Kidney (tissue), 14 donors: ENCODE data around the gene PRR16. TPM values are rescaled to one million over a fixed set of nuclear protein-coding genes. Genes with fewer than 3 reads are reported as not detected.

Experiments
- DNase-seq, 5 donors: peaks; one replicate each; pipeline ENCODE4 v3.0.0-alpha.2; 2013 to 2020
- FAIRE-seq: peaks from 2 replicates; lab custom pipeline; 2012; peaks lifted over from hg19 to GRCh38; lab: Jason Lieb, UNC
- H3K27ac ChIP-seq, 2 donors: one replicate each; pipeline ENCODE4 v1.7.0; 2013; ENCODE audit warnings: low read depth in 2 of 2, low read length in 2 of 2, inconsistent platforms in 1 of 2
- H3K27me3 ChIP-seq: one replicate; pipeline ENCODE4 v1.7.1; 2013; ENCODE audit warnings: low read length, inconsistent platforms; ENCODE audit not compliant: control insufficient read depth, insufficient read depth
- H3K36me3 ChIP-seq, 3 donors: one replicate each; pipeline versions ENCODE4 v1.7.0 to v1.7.1; 2013; ENCODE audit warnings: low read length in 3 of 3, control low read depth in 1 of 3, inconsistent platforms in 1 of 3; ENCODE audit not compliant: insufficient read depth in 3 of 3, control insufficient read depth in 2 of 3
- H3K4me1 ChIP-seq, 3 donors: one replicate each; pipeline versions ENCODE4 v1.7.0 to v1.7.1; 2013; ENCODE audit warnings: low read length in 3 of 3, inconsistent platforms in 1 of 3, low read depth in 1 of 3; ENCODE audit not compliant: control insufficient read depth in 2 of 3, insufficient read depth in 2 of 3
- H3K4me3 ChIP-seq, 3 donors: one replicate each; pipeline versions ENCODE4 v1.7.0 to v1.8.1; 2013; ENCODE audit warnings: low read length in 3 of 3, control low read depth in 1 of 3, inconsistent platforms in 1 of 3
- H3K9ac ChIP-seq, 3 donors: one replicate each; pipeline versions ENCODE4 v1.7.0 to v1.7.1; 2013; ENCODE audit warnings: low read length in 3 of 3, control low read depth in 1 of 3, inconsistent platforms in 1 of 3
- H3K9me3 ChIP-seq, 3 donors: one replicate each; pipeline versions ENCODE4 v1.7.0 to v1.7.1; 2013; ENCODE audit warnings: low read length in 3 of 3, control low read depth in 1 of 3, inconsistent platforms in 1 of 3; ENCODE audit not compliant: control insufficient read depth in 2 of 3, insufficient read depth in 1 of 3
- intact Hi-C: fragments of 100-400 bp; cut with DNase I; formaldehyde crosslinking; loops from one replicate; pipeline ENCODE4 v1.11.1; 2022
- polyA plus RNA-seq: library from polyadenylated mRNA; stranded (reverse); fragments of 350-450 nt; fragmentation: Illumina TruSeq; extraction: RNeasy Lipid Tissue Mini Kit (QIAGEN cat#74804); gene quantifications from one replicate; pipeline ENCODE4 v1.2.3, GENCODE V29; 2014; ENCODE audit warnings: low read depth, low replicate concordance; ENCODE audit not compliant: insufficient read depth
- total RNA-seq: library from RNA; stranded (reverse); fragmentation: NEBNext Ultra II Directional; extraction: Animal tissue kit (Norgen Biotek cat#: 25700); gene quantifications from one replicate; pipeline ENCODE4 v1.2.1, GENCODE V29; 2021
- TF ChIP-seq, protein P1 (sequence below): IDR thresholded peaks from 3 replicates; pipeline ENCODE4 v1.5.1; 2012; ENCODE audit warnings: mild to moderate bottlenecking, moderate library complexity, borderline replicate concordance; ENCODE audit not compliant: insufficient read depth; ENCODE audit errors: extremely low read depth
- donor health status: control.
- donor health status: control.
- donor health status: control.
- donor health status: control.
- donor health status: control.
- donor health status: DM: yes; HTN: yes; CAD: no.
- donor health status: Normal renal cell carcinoma (clear cell type).

PRR16 gene
- total and polyA plus RNA-seq, 2 donors from 2014 or later, result 2.4 to 3.6 TPM

DNA sequence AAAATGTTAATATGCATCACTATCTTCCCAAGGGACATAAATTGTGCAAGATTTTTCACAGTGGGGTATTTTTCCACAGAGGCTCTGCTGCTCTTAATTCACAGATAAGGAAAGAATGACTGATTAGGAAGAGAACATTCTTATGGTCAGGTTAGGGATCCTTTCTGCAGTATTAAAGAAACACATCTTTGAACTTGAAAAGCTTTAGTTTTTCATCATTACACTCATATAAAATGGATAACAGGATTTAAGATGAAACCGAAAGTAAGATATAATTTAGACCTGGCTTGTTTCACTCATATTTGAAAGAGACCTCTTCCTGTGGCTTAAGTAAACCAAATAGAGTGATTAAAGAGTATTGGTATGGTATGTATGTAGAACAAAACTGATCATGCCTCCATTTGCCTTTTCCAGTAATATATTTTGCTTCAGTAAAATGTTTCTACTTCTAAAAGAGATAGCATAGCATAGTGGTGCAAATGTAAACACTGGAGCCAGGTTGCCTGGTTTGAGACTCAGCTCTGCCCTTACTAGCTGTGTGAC is 160.0 kb downstream of the PRR16 start:
- H3K27ac ChIP-seq, result no peak overlapping the region
- intact Hi-C loops, result no loop called here
- no peak for FAIRE-seq
- H3K27me3 ChIP-seq, result no peaks in the 10 kb centered on the region
- TF ChIP-seq, protein P1, sequence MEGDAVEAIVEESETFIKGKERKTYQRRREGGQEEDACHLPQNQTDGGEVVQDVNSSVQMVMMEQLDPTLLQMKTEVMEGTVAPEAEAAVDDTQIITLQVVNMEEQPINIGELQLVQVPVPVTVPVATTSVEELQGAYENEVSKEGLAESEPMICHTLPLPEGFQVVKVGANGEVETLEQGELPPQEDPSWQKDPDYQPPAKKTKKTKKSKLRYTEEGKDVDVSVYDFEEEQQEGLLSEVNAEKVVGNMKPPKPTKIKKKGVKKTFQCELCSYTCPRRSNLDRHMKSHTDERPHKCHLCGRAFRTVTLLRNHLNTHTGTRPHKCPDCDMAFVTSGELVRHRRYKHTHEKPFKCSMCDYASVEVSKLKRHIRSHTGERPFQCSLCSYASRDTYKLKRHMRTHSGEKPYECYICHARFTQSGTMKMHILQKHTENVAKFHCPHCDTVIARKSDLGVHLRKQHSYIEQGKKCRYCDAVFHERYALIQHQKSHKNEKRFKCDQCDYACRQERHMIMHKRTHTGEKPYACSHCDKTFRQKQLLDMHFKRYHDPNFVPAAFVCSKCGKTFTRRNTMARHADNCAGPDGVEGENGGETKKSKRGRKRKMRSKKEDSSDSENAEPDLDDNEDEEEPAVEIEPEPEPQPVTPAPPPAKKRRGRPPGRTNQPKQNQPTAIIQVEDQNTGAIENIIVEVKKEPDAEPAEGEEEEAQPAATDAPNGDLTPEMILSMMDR, result no peak
- no peak overlapping the region for H3K4me3 ChIP-seq
- no peak overlapping the region for H3K9ac ChIP-seq
- no peaks in the 10 kb centered on the region for H3K9me3 ChIP-seq
- no peak for DNase-seq
- H3K4me1 ChIP-seq, result no peaks in the 10 kb centered on the region
- no peaks in the 10 kb centered on the region for H3K36me3 ChIP-seq

DNA sequence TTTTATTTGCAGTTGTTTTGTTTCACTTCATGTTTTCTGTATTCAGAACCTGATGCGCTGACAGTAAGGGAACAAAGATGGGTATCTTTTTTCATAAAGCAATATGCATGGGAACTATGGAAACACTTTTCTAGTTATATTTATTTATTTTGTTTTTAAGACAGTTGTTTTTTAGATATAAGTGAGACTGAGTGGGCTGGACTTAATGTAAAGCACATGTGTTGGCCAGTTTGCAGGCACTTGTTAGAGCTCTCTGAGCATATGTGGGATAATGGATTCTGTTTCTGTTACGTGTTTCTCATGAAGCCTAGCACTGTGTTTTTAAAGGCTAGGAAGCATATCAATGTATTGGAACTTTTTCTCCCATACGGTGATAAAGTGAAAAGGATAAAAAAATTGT is 164.1 kb downstream of the PRR16 start:
- FAIRE-seq (no peak), DNase-seq (no peak)
- TF ChIP-seq, protein P1, result no peak
- Histone ChIP-seq H3K27ac (no peak overlapping the region), H3K9ac (no peak overlapping the region), H3K9me3 (no peaks in the 10 kb centered on the region), H3K4me1 (no peaks in the 10 kb centered on the region), H3K27me3 (no peaks in the 10 kb centered on the region), H3K36me3 (no peaks in the 10 kb centered on the region), H3K4me3 (no peak overlapping the region)
- intact Hi-C loops, result no loop called here

DNA sequence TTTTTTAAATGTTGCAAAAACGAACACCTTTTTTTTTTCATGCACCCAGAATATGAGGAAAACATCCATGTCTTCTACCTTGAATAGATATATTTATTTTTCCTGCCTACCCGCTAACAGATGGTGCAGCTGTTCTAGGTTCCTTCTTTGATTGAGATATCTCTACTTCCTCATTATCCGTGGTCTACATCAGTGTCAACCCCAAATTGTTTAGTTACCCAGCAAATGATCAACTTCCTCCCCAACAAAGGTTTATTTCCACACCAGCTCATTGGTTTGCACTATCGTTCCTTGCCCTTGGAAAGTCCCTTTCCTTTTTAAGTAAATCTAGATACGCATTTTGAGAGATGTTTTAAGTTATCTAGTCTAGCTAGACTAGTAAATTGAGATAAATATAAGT is 166.4 kb downstream of the PRR16 start:
- H3K9ac ChIP-seq, result no peak overlapping the region
- no peaks in the 10 kb centered on the region for H3K36me3 ChIP-seq
- no peaks in the 10 kb centered on the region for H3K27me3 ChIP-seq
- H3K27ac ChIP-seq, result no peak overlapping the region
- H3K4me3 ChIP-seq, result no peak overlapping the region
- H3K9me3 ChIP-seq, result no peaks in the 10 kb centered on the region
- FAIRE-seq (no peak), DNase-seq (no peak)
- no peaks in the 10 kb centered on the region for H3K4me1 ChIP-seq
- intact Hi-C loops, result no loop called here
- TF ChIP-seq, protein P1, result no peak

DNA sequence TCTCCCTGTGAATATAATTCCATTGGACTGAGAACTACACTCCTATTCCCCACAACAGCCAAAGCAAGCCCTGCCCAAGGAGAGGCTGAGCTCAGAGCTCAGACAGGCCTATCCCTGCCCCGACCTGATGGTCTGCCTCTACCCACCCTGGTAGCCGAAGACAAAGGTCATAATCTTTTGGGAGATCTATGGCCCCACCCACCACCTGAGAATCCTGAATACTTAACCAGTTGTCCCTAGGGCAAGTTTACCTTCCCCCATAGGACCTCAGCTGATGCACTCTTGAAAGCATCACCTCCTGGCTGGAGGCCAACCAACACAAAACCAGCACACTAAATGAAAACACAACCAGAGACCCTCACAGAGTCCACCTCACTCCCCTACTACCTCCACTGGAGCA is 167.5 kb downstream of the PRR16 start:
- Histone ChIP-seq H3K4me1 (no peaks in the 10 kb centered on the region), H3K36me3 (no peaks in the 10 kb centered on the region), H3K9me3 (no peaks in the 10 kb centered on the region), H3K4me3 (no peak overlapping the region), H3K27me3 (no peaks in the 10 kb centered on the region), H3K9ac (no peak overlapping the region), H3K27ac (no peak overlapping the region)
- DNase-seq (peak in 1 of 5 donors; percentile 14), FAIRE-seq (no peak)
- TF ChIP-seq, protein P1, result no peak
- intact Hi-C loops, result no loop called here
